Dermis microvascular lymphatic vessel endothelial cell (primary cell): ENCODE measurements around the gene CACNA1I. TPM values are rescaled to one million over a fixed set of nuclear protein-coding genes. Genes with fewer than 3 reads are reported as not detected.

Experiments
- DNase-seq, 2 donors: peaks; one replicate each; pipeline versions ENCODE4 v3.0.0 to v3.0.0-alpha.2; 2010; ENCODE audit warnings: low read depth in 2 of 2
- total RNA-seq: library from RNA; depleted of rRNA; stranded (reverse); fragments of >200 nt; gene quantifications from 2 replicates; pipeline ENCODE4 v1.2.1, GENCODE V29; 2014

The CACNA1I gene
- total RNA-seq, 1 donor from 2014 or later, result not detected

DNA sequence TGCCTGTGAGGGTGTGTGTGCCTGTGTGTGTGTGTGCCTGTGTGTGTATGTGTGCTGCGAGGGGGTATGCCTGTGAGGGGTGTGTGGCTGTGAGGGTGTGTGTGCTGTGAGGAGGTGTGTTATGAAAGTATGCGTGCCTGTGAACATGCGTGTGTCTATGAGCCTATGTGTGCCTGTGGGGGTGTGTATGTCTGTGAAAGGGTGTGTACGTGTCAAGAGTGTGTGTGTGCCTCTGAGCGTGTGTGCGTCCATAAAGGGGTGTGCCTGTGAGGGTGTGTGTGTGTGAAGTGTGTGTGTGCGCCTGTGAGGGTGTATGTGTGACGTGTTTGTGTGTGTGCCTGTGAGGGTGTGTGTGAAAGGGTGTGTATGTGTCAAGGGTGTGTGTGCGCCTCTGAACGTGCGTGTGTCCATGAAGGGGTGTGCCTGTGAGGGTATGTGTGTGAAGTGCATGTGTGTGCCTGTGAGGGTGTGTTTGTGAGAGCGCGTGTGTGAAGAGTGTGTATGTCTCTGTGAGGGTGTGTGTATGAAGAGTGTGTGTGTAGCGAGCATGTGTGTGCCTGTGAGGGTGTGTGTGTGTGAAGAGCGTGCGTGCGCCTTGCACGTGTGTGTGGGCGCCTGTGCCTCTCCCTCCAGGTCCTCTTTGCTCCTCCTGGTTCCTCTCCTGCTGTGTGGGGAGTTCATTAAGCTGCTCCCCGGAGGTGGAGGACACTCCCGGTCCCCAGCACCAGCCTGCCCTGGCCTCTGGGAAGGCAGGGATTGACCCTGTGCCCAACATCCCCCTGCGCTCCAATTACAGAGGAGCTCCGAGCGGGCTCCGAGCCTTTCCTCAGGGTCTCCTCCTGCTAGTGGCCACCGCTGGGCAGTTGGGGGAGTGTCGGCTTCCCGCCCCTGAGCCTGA lies 53.3 kb downstream of the CACNA1I start:
- DNase-seq, result no peak

DNA sequence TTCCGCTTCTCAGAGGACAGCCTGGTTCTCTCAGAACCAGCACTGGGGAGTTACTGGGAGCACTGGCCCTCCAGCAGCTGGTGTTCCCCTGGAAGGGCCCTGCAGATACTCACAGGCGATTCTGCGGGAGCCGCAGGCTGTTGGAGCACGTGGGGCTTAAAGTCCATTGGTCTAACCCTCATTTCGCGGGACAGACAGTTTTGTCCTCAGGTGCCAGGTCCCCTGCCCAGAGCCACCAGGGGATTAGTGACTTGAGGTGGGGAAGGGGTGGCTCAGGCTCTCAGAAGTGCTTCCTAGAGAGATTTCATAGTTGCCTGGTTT lies 53.9 kb downstream of the CACNA1I start:
- no peak for DNase-seq

DNA sequence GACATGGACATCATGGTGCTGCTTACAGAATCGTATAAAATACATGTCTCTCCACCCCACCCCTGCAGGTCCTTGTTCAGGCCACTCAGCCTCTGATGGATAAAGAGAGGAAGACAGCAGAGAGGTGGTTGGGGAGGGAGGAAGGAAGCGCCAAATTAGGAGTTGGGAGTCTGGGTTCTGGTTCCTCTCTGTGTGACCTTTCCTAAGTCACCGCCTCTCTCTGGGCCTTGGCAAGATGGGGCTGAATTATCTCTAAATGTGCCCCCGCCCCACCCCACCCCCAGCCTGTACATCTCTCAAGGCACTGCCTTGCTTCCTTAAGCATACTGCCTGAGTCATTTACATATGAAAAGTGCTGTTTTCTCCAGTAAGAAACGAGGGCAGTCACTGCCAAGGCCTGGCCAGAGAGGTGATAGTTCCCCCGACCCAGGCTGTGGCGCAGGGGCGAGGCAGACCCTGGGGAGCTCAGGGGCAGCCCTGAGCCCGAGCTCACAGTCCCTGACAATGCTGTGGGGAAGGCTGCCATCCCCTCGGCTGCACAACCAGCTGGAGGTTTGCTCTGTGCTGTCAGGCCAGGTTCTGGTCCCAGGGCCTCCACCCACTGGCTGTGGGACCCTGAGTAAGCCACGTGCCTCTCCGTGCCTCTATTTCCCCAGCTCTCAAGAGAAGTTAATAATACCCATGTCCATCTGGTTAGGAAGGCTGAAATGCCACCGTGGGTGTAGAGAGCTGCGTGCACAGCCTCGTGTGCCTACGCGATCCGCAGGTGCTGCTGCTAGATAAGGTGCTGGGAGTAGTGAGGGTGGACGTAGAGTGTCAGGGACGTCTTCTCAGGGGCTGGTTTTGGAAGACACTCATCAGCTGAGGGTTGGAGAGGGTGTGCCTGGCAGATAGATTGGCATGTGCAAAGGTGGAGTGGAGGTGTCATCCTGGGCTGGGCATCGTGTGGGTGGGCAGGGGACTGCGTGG lies 55.3 kb downstream of the CACNA1I start:
- DNase-seq, result no peak

DNA sequence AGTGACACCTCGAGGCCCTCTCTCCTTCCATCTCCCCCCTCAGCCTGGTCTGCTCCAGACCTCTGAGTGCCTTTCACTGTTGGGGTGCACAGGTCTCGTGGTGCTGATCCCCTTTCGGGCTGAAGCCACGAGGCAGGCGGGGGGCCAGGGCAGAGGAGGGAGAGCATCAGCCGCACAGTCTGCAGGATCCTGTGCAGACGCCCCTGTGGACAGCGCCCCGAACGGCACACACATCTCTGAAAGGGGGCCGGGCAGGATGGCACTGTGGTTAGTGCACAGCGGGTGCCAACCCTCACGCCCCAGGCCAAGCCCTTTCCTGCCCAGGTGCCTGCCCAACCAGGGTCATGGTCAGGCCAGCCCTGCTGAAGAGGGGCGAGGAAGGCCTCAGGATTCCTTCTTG lies 56.7 kb downstream of the CACNA1I start:
- no peak for DNase-seq

DNA sequence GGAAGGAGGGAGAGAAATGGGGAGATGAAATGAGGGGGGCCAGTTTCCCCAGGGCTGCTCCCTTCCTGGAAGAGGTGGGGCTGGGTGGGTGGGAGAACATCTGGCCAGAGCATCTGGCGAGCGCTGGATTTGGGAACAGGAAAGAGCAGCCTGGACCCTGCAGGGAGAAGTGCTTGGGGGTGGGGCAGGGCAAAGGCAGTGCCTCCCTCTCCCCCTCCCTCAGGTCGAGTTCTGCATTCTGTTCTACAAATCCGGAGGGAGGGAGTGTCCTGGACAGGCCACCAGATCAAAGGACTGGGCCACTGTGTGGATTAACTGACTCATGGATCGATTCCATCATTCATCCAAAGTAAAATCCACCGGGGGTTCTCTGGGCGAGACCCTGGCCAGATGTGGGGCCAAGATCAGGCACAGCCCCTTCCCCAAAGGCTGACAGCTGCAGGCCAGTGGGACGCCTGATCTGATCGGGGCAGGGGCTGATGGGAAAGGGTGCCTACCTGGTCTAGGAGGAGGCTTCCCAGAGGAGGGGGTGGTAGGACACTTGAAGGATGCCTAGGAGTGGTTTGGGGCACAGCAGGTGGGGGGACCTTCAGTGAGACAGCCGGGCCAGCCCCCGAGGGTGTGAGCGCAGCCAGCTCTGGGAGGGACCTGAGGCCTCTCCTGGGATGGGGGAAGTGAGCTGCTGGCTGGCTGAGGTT lies 57.5 kb downstream of the CACNA1I start:
- DNase-seq, result no peak

DNA sequence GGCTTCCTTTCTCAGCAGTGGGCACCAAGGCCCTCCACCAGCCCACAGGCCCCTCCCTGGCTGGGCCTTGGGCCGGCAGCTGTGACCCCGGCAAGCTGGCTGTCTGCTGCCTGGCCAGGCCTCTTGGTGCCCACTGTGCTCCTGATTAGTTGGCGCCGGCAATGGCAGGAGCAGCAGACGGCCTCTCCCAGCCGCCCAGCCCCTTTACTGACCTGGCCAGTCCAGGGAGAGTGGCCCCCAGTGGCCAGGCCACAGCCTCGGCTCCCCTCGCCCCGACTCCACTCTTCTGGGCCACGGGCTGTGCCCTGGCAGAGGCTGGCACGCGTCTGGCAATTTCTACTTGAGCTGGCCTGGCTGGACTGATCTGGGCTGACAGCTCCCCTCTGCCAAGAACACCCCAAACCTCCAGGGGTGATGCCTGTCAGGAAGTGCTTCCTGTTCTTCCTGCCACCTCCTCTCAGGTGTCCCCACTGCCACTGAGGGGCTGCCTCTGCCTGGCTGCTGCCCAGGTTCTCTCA lies 58.1 kb downstream of the CACNA1I start:
- DNase-seq, result no peak

DNA sequence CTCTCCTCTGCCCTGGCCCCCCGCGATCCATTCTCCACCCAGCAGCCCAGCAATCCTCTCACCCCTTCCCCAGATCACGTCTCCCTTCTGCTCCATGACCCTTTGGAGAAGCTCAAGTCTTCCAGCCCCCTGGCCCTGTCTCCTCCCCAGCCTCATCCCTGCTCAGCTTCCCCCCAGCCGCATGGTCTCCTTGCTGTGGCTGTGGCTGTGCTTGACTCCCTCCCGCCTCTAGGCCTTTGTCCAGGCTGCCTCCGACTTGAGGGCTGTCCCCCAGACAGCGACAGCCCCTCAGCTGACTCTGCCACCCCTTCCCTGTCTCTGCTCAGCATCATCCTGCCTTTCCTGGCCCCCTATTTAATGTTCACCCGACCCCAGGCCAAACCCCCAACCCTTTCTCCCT lies 59.3 kb downstream of the CACNA1I start:
- DNase-seq, result no peak

DNA sequence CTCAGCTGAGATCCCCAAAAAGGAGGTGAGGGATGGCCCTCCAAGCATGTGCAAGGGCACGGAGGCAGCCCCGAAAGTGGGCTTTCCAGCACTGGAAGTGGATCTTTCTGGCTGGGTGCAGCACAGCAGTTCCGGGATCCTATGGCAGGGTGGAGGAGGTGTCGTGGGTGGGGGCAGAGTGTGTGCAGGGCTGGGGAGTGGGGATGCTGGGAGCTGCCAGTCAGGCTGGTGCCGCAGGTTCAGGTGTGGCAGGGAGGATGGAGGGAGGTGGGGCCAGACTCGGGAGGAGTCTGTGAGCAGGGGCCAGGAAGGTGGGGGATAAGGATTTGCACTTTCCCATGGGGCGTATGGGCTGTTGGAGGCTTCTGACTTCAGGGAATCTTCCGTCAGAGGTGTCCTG lies 60.2 kb downstream of the CACNA1I start:
- DNase-seq, result no peak

DNA sequence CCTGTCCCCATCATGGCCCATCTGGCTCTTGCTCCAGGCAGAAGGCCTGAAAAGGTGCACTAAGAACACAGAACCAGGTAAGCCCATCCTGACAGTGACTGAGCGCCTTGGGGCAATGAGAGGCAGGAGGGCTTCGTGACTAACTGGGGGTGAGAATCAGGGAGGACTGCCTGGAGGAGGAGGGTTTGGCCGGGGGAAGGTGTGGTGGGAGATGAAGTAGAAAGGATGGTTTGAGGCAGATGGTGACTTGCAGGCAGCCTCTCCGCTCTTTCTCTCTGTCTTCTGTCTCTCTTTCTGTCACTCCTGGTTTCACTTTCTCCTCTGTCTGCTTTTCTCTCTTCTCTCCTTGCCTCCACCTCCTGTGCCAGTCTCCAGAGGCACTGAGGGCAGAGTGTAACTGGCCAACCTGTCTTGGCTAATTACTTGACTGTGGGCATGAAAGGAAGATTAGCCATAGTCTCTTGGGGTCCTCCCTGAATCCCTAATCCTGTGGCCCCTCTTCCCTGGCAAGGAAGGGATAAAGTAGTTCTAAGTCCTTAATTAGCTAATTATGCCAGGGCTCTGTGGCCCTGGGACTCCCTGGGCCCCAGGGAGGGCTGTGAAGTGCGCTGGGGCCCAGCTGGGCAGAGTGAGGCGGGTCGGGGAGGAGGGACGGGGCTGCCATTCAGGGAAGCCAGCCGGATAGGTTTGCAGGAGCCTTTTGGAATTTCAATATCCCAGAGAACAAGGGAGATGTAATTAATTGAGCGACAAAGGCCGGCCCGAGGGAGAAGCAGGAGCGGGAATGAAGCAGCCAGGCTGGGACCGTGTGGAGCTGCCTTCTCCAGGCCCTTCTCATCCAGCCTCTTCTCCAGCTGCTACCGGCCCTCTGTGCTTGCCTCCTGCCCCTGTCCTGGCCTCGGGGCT lies 61.1 kb downstream of the CACNA1I start:
- DNase-seq, result no peak

DNA sequence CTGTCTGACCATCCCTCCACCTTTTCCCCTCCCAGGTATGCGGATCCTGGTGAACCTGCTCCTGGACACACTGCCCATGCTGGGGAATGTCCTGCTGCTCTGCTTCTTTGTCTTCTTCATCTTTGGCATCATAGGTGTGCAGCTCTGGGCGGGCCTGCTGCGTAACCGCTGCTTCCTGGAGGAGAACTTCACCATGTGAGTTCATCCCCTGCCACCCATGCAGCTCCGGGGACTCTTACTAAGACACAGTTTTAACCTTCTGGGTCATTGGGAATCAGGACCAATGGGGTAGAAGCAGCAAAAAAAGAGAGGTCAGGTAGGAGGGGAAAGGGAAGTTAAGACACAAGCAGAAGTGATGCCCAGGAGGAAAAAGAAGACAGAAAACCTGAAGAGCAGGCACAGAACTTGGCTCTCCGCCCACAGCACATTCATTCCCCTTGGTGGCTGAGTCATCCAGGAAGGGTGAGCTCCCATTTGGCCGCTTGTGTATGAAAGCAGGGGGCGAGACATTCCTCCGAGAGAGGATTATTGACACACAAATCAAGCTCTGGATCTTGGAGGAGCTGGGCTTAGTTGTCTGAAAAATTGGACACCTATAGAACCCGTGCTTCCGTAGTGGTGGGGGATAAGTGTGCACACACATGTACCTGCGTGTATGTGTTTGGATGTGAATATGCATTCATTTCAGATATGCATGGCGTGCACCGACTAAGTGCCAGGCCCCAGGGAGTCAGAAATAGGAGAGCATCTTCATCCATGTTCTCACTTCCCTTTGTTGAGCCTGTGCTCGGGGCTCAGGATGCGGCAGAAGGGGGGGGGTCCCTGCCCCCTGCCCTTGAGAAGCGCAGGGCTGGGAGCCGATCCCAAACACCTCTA lies 64.2 kb downstream of the CACNA1I start:
- peak; percentile 26 to 83 for DNase-seq

DNA sequence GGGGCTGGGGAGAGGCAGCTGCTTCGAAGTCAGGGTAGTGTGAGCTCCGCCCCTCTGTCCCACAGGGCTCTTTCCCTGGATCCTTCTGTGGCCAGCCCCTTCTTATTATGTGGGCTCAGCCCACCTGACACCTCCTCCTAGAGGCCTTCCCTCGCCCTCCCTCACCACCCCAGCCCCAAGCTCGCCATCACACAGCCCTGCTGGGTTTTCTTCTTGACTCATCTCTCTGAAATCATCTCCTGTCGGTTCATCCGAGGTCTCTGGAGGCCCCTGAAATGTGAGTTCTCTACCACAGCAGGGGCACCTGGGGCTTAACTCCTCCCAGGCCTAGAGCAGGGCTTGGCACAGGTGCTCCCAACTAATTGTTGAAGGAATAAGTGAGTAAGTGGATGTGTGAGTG lies 65.2 kb downstream of the CACNA1I start:
- DNase-seq, result no peak

DNA sequence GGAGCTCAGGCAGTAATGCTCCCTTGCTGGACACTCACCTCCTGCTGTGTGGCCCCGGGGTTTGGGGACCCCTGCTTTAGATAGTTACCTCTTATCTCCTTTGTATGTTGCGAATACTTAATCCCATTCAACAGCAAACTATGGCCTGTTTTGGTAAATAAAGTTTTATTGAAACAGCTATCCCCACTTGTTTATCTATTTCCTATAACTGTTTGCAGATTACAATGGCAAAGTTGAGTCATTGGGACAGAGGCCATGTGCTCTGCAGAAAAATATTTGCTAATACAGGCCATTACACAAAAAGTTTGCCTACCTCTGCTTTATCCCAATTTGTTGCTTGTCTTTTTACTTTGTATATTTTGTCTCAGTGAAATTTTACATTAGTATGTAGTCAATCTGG lies 68.4 kb downstream of the CACNA1I start:
- DNase-seq, result no peak

DNA sequence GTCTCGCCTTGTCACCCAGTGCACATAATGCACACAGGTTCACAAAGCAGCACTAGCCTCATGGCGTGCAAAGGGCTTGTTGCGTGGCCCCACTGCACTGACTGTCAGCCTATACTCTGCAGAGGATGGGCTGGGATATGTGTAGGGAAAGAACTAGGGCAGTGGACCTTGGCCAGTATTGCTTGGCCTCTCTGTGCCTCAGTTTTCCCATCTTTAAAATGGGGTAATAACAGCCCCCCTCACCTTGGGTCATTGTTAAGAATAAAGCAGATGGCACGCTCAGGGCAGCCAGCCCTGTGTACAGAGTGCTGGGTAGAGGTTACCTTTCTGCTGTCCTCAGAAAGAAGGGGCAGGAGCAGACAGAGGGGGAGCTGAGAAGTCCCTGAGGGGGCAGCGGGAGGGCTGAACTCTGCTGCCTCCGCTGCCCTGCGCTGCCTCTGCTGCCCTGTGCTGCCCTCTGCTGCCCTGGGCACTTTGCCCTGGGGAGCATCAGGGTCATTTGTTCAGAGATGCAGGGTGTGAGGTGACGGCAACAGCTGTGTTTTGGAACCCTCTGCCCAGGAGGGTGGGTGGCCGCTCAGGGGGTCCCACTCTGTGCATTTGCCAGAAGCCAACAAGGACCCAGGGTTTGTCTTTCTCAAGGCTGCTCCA lies 71.2 kb downstream of the CACNA1I start:
- DNase-seq, result no peak

DNA sequence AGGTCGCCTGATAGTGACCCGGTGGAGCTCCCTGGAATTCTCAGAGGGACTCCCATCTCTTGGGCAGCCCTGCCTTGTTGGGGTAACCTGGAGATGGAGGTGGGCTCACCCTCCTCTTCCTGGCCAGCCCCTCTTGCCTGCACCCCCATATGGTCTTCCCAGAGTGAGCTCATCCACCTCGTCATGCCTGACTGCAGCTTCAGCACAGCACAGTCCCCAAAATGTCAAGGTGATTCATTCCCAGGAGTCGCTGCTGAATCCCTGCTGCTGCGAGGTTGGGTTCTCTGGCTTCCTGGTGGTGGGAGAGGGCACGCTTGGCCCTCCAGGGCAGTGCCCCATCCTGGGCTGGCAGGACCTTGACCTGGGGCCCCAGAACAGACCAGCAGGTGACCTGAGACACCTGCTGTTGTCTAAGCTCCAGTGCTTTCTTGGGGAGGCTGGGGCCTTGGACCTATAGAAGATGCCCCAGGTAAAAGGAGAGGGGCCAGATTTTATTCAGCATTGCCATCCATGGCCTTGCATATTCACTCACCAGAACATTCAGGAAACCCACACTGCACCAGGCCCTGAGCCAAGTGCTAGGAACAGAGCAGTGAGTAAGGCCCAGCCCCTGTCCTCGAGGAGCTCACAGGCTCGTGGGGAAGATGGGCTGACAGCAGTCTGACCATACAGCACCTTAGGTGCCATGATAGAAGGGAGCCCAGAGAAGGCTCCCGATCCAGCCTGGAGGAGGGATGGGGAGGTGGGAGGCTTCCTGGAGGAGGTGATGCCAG lies 72.9 kb downstream of the CACNA1I start:
- DNase-seq, result no peak

DNA sequence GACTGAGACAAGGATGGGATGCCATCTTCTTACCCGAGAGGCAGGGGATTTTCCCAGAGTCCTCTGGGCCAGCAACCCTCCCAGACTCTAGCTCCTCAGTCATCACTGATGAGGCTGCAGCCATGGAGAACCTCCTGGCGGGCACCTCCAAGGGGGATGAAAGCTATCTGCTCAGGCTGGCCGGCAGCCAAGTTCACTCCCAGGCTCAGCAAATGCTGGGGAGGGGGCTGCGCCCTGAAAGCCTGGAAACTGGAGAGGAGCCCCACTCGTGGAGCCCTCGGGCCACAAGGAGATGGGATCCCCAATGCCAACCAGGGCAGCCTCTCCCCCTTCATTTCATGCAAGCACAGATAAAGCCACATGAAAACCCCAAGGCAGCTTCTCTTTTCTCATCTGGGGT lies 75.0 kb downstream of the CACNA1I start:
- DNase-seq, result no peak

DNA sequence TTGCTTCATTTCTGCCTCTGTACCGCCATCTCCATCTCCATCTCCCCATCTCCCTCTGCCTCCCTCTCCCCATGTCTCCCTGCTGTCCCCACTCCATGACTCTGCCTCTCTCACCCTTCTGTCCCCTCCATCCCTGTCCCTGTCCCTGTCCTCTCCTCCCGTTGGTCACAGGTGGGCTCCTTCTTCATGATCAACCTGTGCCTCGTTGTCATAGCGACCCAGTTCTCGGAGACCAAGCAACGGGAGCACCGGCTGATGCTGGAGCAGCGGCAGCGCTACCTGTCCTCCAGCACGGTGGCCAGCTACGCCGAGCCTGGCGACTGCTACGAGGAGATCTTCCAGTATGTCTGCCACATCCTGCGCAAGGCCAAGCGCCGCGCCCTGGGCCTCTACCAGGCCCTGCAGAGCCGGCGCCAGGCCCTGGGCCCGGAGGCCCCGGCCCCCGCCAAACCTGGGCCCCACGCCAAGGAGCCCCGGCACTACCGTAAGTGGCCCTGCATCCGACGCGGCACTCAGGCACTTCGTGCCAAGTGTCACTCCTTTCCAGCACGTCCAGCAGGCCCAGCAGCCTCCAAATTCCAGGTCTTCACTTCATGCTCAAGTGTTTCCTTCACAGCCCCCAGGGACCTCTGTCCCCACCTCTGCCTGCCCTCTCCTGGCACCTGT lies 76.0 kb downstream of the CACNA1I start:
- no peak for DNase-seq

DNA sequence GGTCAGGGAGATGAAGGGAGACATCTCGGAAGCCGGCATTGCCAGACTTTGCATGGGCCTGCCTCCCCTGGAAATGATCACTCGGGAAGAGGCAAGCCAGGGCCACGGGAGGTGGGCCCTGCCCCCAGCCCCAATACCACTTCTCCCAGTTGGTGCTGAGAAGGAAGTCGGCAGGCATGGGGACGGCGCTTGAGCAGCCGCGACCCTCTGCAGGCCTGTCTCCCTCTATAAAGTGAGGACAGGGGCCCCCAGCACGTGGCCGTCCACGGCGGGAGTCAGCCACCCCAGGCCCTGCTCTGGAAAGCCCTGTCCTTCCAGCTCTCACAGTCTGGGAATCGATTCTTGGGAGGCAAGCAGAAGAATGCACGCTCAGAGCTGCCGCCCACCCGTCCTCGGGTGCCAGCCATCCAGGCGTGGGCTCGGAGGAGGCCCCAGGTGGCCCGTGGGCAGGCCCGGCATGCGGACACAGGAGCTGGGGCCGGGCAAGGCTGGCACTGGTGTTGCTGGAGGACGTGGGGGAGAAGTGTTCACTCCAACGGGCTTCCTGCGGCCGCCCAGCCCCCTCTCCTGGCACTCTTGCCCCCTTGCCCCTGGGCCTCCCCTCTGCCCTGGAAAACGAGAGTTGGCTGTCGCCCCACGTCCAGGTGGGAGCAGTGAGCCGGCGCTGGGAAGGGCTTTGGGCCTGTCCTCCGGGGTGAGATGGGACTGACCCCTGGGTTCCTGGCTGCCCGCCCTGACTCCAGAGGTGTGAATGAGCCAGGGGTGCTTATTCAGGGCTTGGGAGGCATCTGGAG lies 77.5 kb downstream of the CACNA1I start:
- DNase-seq, result no peak
